Thoracic aorta (tissue), 2 donors: ENCODE data around the gene PRPS1. TPM values are rescaled to one million over a fixed set of nuclear protein-coding genes. Genes with fewer than 3 reads are reported as not detected.

Experiments used
- ATAC-seq: fragments of 150-250 bp; one replicate; pipeline ENCODE4 v1.8.0; 2017; ENCODE audit warnings: low read depth; ENCODE audit not compliant: insufficient number of reproducible peaks, low FRiP score
- DNase-seq: peaks from one replicate; pipeline ENCODE4 v3.0.0-alpha.2; 2020; ENCODE audit warnings: low spot score
- H3K27ac ChIP-seq, 2 donors: fragments of 200-600 bp; sonication (generic); 1 replicate in 1 of 2; 2 replicates in 1 of 2; pipeline ENCODE4 v1.5.1; 2016; ENCODE audit warnings: mild to moderate bottlenecking in 2 of 2, moderate library complexity in 2 of 2
- H3K27me3 ChIP-seq: fragments of 200-600 bp; sonication (generic); replicated peaks from 2 replicates; pipeline ENCODE4 v1.6.0; 2016; ENCODE audit warnings: mild to moderate bottlenecking; ENCODE audit not compliant: insufficient read depth
- H3K36me3 ChIP-seq: fragments of 200-600 bp; sonication (generic); one replicate; pipeline ENCODE4 v1.5.1; 2016
- H3K4me1 ChIP-seq, 2 donors: fragments of 200-600 bp; sonication (generic); 1 replicate in 1 of 2; 2 replicates in 1 of 2; pipeline versions ENCODE4 v1.5.1 to v1.6.0; 2016; ENCODE audit warnings: low read depth in 2 of 2, mild to moderate bottlenecking in 1 of 2; ENCODE audit not compliant: control insufficient read depth in 1 of 2
- H3K4me3 ChIP-seq: fragments of 200-600 bp; sonication (generic); 2 replicates; pipeline ENCODE4 v1.5.1; 2016; ENCODE audit warnings: mild to moderate bottlenecking
- H3K9me3 ChIP-seq: fragments of 200-600 bp; sonication (generic); 2 replicates; pipeline ENCODE4 v1.5.1; 2016
- CTCF ChIP-seq: fragments of 200-600 bp; sonication (generic); IDR thresholded peaks from one replicate; pipeline ENCODE4 v1.5.1; 2019; ENCODE audit warnings: antibody characterized with exemption
- total RNA-seq, 2 donors: library from RNA; depleted of rRNA; stranded (reverse); fragments of >200 nt; gene quantifications; one replicate each; pipeline versions ENCODE4 v1.1.0 to v1.2.3, GENCODE V29; 2016

The PRPS1 gene
- total RNA-seq, 2 donors from 2014 or later, result 31.7 to 34.0 TPM

- no peak for TF ChIP-seq CTCF
- Histone ChIP-seq H3K36me3 (no peaks in the 10 kb centered on the region), H3K27me3 (no peaks in the 10 kb centered on the region), H3K27ac (peak overlapping the region; percentile 96 to 98), H3K9me3 (no peaks in the 10 kb centered on the region), H3K4me3 (peak overlapping the region; percentile 82), H3K4me1 (peaks cover 29 to 55% of the 10 kb centered on the region in 2 donors)
- ATAC-seq (no peak), DNase-seq (no peak)
These were observed 47.7 kb downstream of the PRPS1 start for GRCh38 chrX:107675823-107676555.

GRCh38 chrX:107676559-107677378 is 48.5 kb downstream of the PRPS1 start:
- Histone ChIP-seq H3K27ac (peak overlapping the region; percentile 96 to 98), H3K9me3 (no peaks in the 10 kb centered on the region), H3K4me1 (peaks cover 29 to 55% of the 10 kb centered on the region in 2 donors), H3K27me3 (no peaks in the 10 kb centered on the region), H3K36me3 (no peaks in the 10 kb centered on the region), H3K4me3 (peak overlapping the region; percentile 82)
- ATAC-seq (peak; percentile 82), DNase-seq (peak; percentile 57)
- no peak for TF ChIP-seq CTCF

- DNase-seq (no peak), ATAC-seq (no peak)
- no peaks in the 10 kb centered on the region for H3K9me3 ChIP-seq
- H3K4me3 ChIP-seq, result peak overlapping the region; percentile 82
- H3K27ac ChIP-seq, result peak overlapping the region; percentile 93 to 98
- peaks cover 31 to 55% of the 10 kb centered on the region in 2 donors for H3K4me1 ChIP-seq
- no peak for TF ChIP-seq CTCF
- no peaks in the 10 kb centered on the region for H3K36me3 ChIP-seq
- H3K27me3 ChIP-seq, result no peaks in the 10 kb centered on the region
These were observed 49.2 kb downstream of the PRPS1 start for GRCh38 chrX:107677501-107677901.

- Histone ChIP-seq H3K36me3 (no peaks in the 10 kb centered on the region), H3K27ac (peak overlapping the region; percentile 93 to 98), H3K27me3 (no peaks in the 10 kb centered on the region), H3K4me3 (peak overlapping the region; percentile 82), H3K4me1 (peaks cover 33 to 58% of the 10 kb centered on the region in 2 donors), H3K9me3 (no peaks in the 10 kb centered on the region)
- no peak for TF ChIP-seq CTCF
- DNase-seq (no peak), ATAC-seq (no peak)
These were observed 49.6 kb downstream of the PRPS1 start for GRCh38 chrX:107677909-107678308.
